Endometrial microvascular endothelial cells (primary cell): ENCODE measurements around the gene DNAI1. TPM values are rescaled to one million over a fixed set of nuclear protein-coding genes. Genes with fewer than 3 reads are reported as not detected.
"Not testable (repeated sequence)": the region's sequence is repeated elsewhere in the genome, so short reads cannot be mapped to it uniquely, and the experiment has no call there.

Experiments used
- in situ Hi-C: cut with HindIII; loops from 2 replicates; pipeline ENCODE4 v1.10.0; 2017; ENCODE audit warnings: low sequenced_read_pairs, low pct_unique_long_range_greater_than_20kb; ENCODE audit errors: inconsistent ontology term
- total RNA-seq: library from RNA; depleted of rRNA; stranded (reverse); fragments of >200 nt; gene quantifications from one replicate; pipeline ENCODE4 v1.2.3, GENCODE V29; 2015; ENCODE audit errors: inconsistent ontology term

DNAI1 gene
- total RNA-seq, result not detected

GRCh38 chr9:34458013-34458958, at the start of gene DNAI1, which contains the start of gene FAM219A:
Gene DNAI1, plus strand, starts transcription at chr9:34458805. Its CDS starts 201 bp downstream, at chr9:34459006.
Gene FAM219A, minus strand, starts transcription at chr9:34458570. Its CDS starts 307 bp downstream, at chr9:34458263.
- in situ Hi-C loops, result no loop called here

GRCh38 chr9:34409154-34409553, 49.5 kb upstream of the DNAI1 start:
- in situ Hi-C loops, result no loop called here

GRCh38 chr9:34412336-34412735, 46.3 kb upstream of the DNAI1 start:
- in situ Hi-C loops, result no loop called here

GRCh38 chr9:34413231-34413852, 45.3 kb upstream of the DNAI1 start:
- in situ Hi-C loops, result no loop called here

- in situ Hi-C loops, result no loop called here
These were observed 40.9 kb upstream of the DNAI1 start for GRCh38 chr9:34417734-34418133.

- in situ Hi-C loops, result no loop called here
These were observed 38.7 kb upstream of the DNAI1 start for GRCh38 chr9:34419716-34420504.

GRCh38 chr9:34426347-34427074, 32.1 kb upstream of the DNAI1 start:
- in situ Hi-C loops, result no loop called here

GRCh38 chr9:34428325-34428958, 30.2 kb upstream of the DNAI1 start:
- in situ Hi-C loops, result no loop called here

- in situ Hi-C loops, result no loop called here
These were observed 27.7 kb upstream of the DNAI1 start for GRCh38 chr9:34430843-34431437.

- in situ Hi-C loops, result no loop called here
These were observed 26.9 kb upstream of the DNAI1 start for GRCh38 chr9:34431667-34432066.

- in situ Hi-C loops, result no loop called here
These were observed 21.3 kb upstream of the DNAI1 start for GRCh38 chr9:34437006-34437925.

GRCh38 chr9:34437926-34438307, 20.7 kb upstream of the DNAI1 start:
- in situ Hi-C loops, result not testable (repeated sequence)

GRCh38 chr9:34438465-34438864, 20.1 kb upstream of the DNAI1 start:
- in situ Hi-C loops, result not testable (repeated sequence)

- in situ Hi-C loops, result no loop called here
These were observed 18.6 kb upstream of the DNAI1 start for GRCh38 chr9:34440017-34440416.

GRCh38 chr9:34442770-34443169, 15.8 kb upstream of the DNAI1 start:
- in situ Hi-C loops, result no loop called here

- in situ Hi-C loops, result no loop called here
These were observed 15.1 kb upstream of the DNAI1 start for GRCh38 chr9:34443533-34443932.

GRCh38 chr9:34443976-34444375, 14.6 kb upstream of the DNAI1 start:
- in situ Hi-C loops, result no loop called here
